ENCODE results near the gene TAPT1. TPM values are rescaled to one million over a fixed set of nuclear protein-coding genes. Genes with fewer than 3 reads are reported as not detected.

TAPT1 gene
- total and polyA plus RNA-seq, 2 donors (not counting 1 experiment from before 2014, with no cell fraction given), result 58.4 to 76.0 TPM

GRCh38 chr4:16196482-16197393 is 29.5 kb downstream of the TAPT1 start:
- no peaks in the 10 kb centered on the region for H3K27me3 ChIP-seq (replicated peaks in 1 of 4; ENCODE audit: control extremely low read depth in 1 of 4, control insufficient read depth in 3 of 4, insufficient read depth in 4 of 4, low read length in 3 of 4)
- peaks cover 35% of the 10 kb centered on the region for H3K79me2 ChIP-seq (ENCODE audit: control insufficient read depth, insufficient read depth, low read length)
- TF ChIP-seq EZH2 (IDR thresholded peaks at IDR 0.05; ENCODE audit: borderline replicate concordance, insufficient read depth, low read depth, low read length, poor library complexity, severe bottlenecking) (no peak), CTCF (IDR thresholded peaks at IDR 0.05) (no peak)
- Mint-ChIP-seq H3K27ac (peak overlapping the region; percentile 32), H3K4me3 (peak overlapping the region; percentile 40), H3K4me1 (peaks cover 30% of the 10 kb centered on the region), H3K9me3 (ENCODE audit: insufficient read depth) (no peaks in the 10 kb centered on the region), H3K27me3 (no peaks in the 10 kb centered on the region)
- H3K4me2 ChIP-seq (replicated peaks; ENCODE audit: low read depth, low read length, poor library complexity, severe bottlenecking), result peak overlapping the region; percentile 60
- ATAC-seq (ENCODE audit: low read depth), result peak; percentile 83
- peak overlapping the region in 2 of 5 experiments; percentile 16 to 34 for H3K4me3 ChIP-seq (ENCODE audit: control extremely low read depth in 1 of 5, extremely low read depth in 1 of 5, insufficient read depth in 1 of 5, low read depth in 2 of 5, low read length in 4 of 5)
- DNase-seq, result peak; percentile 73
- peak overlapping the region; percentile 50 for H2AFZ ChIP-seq (ENCODE audit: insufficient read depth, low read depth, low read length, poor library complexity, severe bottlenecking)
- peak overlapping the region; percentile 40 to 62 for H3K27ac ChIP-seq (ENCODE audit: low read length in 2 of 2)
- WGBS (ENCODE audit: insufficient coverage), result 100% methylated on average over 2 of the region's 9 CpGs
- peaks cover 20 to 32% of the 10 kb centered on the region in 2 experiments for H3K36me3 ChIP-seq (replicated peaks in 1 of 2; ENCODE audit: control extremely low read depth in 1 of 2, control insufficient read depth in 1 of 2, extremely low read depth in 1 of 2, insufficient read depth in 2 of 2, low read length in 1 of 2)
- intact Hi-C loops (cut with micrococcal nuclease), result loop anchor here (1.0 to 5.0 kb wide), 3 partner anchors 30 to 246 kb away; partner anchors contain the start of gene TAPT1
- H4K20me1 ChIP-seq (ENCODE audit: control insufficient read depth, insufficient read depth, low read length, poor library complexity, severe bottlenecking), result peaks cover 13% of the 10 kb centered on the region
- peaks cover 12 to 19% of the 10 kb centered on the region in 2 donors for H3K4me1 ChIP-seq (ENCODE audit: control insufficient read depth in 2 of 2, insufficient read depth in 2 of 2, low read length in 2 of 2)
- CTCF ChIA-PET, result interaction anchor here (0.7 to 3.3 kb wide), 16 partner anchors 10 to 345 kb away, joined by 3 to 50 read pairs (median 6); no protein-coding TSS in a partner anchor
- H3K9me3 ChIP-seq (ENCODE audit: control extremely low read depth in 1 of 3, control insufficient read depth in 2 of 3, insufficient read depth in 1 of 3, low read length in 2 of 3), result no peaks in the 10 kb centered on the region
- POLR2A ChIA-PET, result interaction anchor here (0.8 kb wide), 1 partner anchor 9 kb away, joined by 3 read pairs; no protein-coding TSS in a partner anchor
- peak overlapping the region; percentile 24 for H3K9ac ChIP-seq (ENCODE audit: low read length)

Data from B cell (primary cell).